ENCODE results near the gene SLC25A39. TPM values are rescaled to one million over a fixed set of nuclear protein-coding genes. Genes with fewer than 3 reads are reported as not detected.
A peak's percentile ranks its signal among the peaks of the same experiment; 100 is the strongest.

Gene SLC25A39
- total and polyA plus RNA-seq, 2 of the 13 experiments (the other 11 are each of a cell fraction or from before 2014, with no cell fraction given): 144 to 151 TPM

GRCh38 chr17:44363613-44364159 is 39.1 kb upstream of the SLC25A39 start, which contains the start of gene FAM171A2 (continued):
- TF ChIP-seq, protein P1, sequence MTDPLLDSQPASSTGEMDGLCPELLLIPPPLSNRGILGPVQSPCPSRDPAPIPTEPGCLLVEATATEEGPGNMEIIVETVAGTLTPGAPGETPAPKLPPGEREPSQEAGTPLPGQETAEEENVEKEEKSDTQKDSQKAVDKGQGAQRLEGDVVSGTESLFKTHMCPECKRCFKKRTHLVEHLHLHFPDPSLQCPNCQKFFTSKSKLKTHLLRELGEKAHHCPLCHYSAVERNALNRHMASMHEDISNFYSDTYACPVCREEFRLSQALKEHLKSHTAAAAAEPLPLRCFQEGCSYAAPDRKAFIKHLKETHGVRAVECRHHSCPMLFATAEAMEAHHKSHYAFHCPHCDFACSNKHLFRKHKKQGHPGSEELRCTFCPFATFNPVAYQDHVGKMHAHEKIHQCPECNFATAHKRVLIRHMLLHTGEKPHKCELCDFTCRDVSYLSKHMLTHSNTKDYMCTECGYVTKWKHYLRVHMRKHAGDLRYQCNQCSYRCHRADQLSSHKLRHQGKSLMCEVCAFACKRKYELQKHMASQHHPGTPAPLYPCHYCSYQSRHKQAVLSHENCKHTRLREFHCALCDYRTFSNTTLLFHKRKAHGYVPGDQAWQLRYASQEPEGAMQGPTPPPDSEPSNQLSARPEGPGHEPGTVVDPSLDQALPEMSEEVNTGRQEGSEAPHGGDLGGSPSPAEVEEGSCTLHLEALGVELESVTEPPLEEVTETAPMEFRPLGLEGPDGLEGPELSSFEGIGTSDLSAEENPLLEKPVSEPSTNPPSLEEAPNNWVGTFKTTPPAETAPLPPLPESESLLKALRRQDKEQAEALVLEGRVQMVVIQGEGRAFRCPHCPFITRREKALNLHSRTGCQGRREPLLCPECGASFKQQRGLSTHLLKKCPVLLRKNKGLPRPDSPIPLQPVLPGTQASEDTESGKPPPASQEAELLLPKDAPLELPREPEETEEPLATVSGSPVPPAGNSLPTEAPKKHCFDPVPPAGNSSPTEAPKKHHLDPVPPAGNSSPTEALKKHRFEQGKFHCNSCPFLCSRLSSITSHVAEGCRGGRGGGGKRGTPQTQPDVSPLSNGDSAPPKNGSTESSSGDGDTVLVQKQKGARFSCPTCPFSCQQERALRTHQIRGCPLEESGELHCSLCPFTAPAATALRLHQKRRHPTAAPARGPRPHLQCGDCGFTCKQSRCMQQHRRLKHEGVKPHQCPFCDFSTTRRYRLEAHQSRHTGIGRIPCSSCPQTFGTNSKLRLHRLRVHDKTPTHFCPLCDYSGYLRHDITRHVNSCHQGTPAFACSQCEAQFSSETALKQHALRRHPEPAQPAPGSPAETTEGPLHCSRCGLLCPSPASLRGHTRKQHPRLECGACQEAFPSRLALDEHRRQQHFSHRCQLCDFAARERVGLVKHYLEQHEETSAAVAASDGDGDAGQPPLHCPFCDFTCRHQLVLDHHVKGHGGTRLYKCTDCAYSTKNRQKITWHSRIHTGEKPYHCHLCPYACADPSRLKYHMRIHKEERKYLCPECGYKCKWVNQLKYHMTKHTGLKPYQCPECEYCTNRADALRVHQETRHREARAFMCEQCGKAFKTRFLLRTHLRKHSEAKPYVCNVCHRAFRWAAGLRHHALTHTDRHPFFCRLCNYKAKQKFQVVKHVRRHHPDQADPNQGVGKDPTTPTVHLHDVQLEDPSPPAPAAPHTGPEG (CRISPR knock-in tag; IDR thresholded peaks at IDR 0.05): peak; percentile 26; the same call in 1 of the 2 replicates
- TF ChIP-seq POLR2G (IDR thresholded peaks at IDR 0.05; ENCODE audit: low read depth, low read length) (no peak), KAT2B (IDR thresholded peaks at IDR 0.05; ENCODE audit: borderline replicate concordance, low read depth, low read length) (no peak), MTA1 (CRISPR knock-in tag; IDR thresholded peaks at IDR 0.05; ENCODE audit: borderline replicate concordance) (no peak), NKX3-1 (CRISPR knock-in tag; IDR thresholded peaks at IDR 0.05) (no peak), SRSF9 (IDR thresholded peaks at IDR 0.05; ENCODE audit: borderline replicate concordance, insufficient read depth, low read depth, low read length, poor library complexity, severe bottlenecking) (no peak), HNRNPLL (IDR thresholded peaks at IDR 0.05; ENCODE audit: low read depth, low read length, poor library complexity, severe bottlenecking) (peak; percentile 32), ZNF570 (CRISPR knock-in tag; IDR thresholded peaks at IDR 0.05; ENCODE audit: borderline replicate concordance) (no peak), TRIM22 (IDR thresholded peaks at IDR 0.05) (no peak), ZNF30 (CRISPR knock-in tag; IDR thresholded peaks at IDR 0.05) (no peak), KDM2A (CRISPR knock-in tag; IDR thresholded peaks at IDR 0.05; ENCODE audit: borderline replicate concordance, low read depth) (peak; percentile 41; the same call in 1 of the 2 replicates), FOSL1 (CRISPR knock-in tag; IDR thresholded peaks at IDR 0.05; ENCODE audit: borderline replicate concordance) (no peak), ZNF761 (CRISPR knock-in tag; conservative IDR thresholded peaks at IDR 0.05) (no peak), ZNF768 (CRISPR knock-in tag; IDR thresholded peaks at IDR 0.05) (peak; percentile 37; the same call in 1 of the 2 replicates), FOXK2 (IDR thresholded peaks at IDR 0.05) (no peak), NBN (conservative IDR thresholded peaks at IDR 0.05) (no peak), BCL6 (CRISPR knock-in tag; IDR thresholded peaks at IDR 0.05) (no peak)
- TF ChIP-seq, protein P2, sequence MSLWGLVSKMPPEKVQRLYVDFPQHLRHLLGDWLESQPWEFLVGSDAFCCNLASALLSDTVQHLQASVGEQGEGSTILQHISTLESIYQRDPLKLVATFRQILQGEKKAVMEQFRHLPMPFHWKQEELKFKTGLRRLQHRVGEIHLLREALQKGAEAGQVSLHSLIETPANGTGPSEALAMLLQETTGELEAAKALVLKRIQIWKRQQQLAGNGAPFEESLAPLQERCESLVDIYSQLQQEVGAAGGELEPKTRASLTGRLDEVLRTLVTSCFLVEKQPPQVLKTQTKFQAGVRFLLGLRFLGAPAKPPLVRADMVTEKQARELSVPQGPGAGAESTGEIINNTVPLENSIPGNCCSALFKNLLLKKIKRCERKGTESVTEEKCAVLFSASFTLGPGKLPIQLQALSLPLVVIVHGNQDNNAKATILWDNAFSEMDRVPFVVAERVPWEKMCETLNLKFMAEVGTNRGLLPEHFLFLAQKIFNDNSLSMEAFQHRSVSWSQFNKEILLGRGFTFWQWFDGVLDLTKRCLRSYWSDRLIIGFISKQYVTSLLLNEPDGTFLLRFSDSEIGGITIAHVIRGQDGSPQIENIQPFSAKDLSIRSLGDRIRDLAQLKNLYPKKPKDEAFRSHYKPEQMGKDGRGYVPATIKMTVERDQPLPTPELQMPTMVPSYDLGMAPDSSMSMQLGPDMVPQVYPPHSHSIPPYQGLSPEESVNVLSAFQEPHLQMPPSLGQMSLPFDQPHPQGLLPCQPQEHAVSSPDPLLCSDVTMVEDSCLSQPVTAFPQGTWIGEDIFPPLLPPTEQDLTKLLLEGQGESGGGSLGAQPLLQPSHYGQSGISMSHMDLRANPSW (CRISPR knock-in tag; IDR thresholded peaks at IDR 0.05; ENCODE audit: borderline replicate concordance): no peak
- TF ChIP-seq, protein P3, sequence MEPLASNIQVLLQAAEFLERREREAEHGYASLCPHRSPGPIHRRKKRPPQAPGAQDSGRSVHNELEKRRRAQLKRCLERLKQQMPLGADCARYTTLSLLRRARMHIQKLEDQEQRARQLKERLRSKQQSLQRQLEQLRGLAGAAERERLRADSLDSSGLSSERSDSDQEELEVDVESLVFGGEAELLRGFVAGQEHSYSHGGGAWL (CRISPR knock-in tag; IDR thresholded peaks at IDR 0.05): 0 out of 2 replicates have a peak, but pooled peaks have one; percentile 26
